ENCODE measurements around the gene BRCA2.
"Not testable (repeated sequence)": the region's sequence is repeated elsewhere in the genome, so short reads cannot be mapped to it uniquely, and the experiment has no call there.

BRCA2 gene

DNA sequence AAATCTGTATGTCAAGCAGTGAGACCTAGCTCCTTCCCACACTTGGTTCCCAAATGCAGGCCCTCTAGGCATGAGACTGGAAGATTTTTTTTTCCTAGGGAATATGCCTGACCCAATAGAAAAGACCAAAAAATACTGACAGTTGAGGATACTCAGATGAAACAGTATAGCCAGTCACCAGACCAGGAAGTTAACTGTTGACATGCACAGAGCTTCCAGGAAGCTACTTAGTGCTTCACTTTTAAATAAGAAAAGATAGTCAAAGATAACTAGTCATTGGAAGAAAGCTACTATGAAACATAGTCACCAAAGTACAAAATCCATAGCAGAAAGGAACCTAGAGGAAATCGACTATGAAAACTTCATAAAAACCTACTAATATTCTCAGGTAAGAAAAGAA is 32.3 kb downstream of the BRCA2 start:
- no peak for DNase-seq (ENCODE audit: low read depth)
- TF ChIP-seq, protein P1, sequence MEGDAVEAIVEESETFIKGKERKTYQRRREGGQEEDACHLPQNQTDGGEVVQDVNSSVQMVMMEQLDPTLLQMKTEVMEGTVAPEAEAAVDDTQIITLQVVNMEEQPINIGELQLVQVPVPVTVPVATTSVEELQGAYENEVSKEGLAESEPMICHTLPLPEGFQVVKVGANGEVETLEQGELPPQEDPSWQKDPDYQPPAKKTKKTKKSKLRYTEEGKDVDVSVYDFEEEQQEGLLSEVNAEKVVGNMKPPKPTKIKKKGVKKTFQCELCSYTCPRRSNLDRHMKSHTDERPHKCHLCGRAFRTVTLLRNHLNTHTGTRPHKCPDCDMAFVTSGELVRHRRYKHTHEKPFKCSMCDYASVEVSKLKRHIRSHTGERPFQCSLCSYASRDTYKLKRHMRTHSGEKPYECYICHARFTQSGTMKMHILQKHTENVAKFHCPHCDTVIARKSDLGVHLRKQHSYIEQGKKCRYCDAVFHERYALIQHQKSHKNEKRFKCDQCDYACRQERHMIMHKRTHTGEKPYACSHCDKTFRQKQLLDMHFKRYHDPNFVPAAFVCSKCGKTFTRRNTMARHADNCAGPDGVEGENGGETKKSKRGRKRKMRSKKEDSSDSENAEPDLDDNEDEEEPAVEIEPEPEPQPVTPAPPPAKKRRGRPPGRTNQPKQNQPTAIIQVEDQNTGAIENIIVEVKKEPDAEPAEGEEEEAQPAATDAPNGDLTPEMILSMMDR (IDR thresholded peaks at IDR 0.05; ENCODE audit: control insufficient read depth, insufficient read depth, low read depth, low read length, missing control alignments), result no peak
- H3K4me3 ChIP-seq (ENCODE audit: control insufficient read depth, low read depth, low read length), result no peak overlapping the region

DNA sequence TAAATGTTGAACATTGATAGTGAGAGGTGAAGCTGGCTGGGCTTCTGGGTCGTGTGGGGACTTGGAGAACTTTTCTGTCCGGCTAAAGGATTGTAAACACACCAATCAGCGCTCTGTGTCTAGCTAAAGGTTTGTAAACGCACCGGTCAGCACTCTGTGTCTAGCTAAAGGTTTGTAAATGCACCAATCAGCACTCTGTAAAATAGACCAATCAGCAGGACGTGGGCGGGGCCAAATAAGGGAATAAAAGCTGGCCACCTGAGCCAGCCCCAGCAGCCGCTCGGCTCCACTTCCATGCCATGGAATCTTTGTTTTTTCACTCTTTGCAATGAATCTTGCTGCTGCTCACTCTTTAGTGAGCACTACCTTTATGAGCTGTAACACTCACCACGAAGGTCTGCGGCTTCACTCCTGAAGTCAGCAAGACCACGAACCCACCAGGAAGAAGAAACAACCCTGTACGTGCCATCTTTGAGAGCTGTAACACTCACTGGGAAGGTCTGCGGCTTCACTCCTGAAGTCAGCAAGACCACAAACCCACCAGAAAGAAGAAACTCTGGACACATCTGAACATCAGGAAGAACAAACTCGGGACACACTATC is 35.6 kb downstream of the BRCA2 start:
- DNase-seq (ENCODE audit: low read depth); H3K4me3 ChIP-seq (ENCODE audit: control insufficient read depth, low read depth, low read length): not testable (repeated sequence)

DNA sequence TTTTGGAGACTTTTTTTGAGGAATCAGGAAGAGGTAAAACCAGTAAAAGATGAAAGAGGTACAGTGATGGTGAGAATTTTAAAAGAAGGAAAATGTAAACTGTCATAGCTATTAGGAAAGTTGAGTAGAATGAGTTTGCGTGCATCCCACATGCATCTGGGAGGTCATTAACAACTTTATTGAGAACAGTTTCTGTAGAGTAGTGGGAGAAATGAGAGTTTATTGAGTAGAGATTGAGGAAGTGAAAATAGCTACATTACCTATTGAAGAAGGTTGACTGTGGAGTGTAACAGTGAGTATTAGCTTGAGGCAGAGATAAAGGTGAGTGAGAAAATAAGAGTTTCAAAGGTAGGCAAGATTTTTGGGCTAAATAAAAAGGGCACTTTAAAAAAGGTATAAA is 38.7 kb downstream of the BRCA2 start:
- no peak for DNase-seq (ENCODE audit: low read depth)
- TF ChIP-seq, protein P1 (IDR thresholded peaks at IDR 0.05; ENCODE audit: control insufficient read depth, insufficient read depth, low read depth, low read length, missing control alignments), result no peak
- no peak overlapping the region for H3K4me3 ChIP-seq (ENCODE audit: control insufficient read depth, low read depth, low read length)

DNA sequence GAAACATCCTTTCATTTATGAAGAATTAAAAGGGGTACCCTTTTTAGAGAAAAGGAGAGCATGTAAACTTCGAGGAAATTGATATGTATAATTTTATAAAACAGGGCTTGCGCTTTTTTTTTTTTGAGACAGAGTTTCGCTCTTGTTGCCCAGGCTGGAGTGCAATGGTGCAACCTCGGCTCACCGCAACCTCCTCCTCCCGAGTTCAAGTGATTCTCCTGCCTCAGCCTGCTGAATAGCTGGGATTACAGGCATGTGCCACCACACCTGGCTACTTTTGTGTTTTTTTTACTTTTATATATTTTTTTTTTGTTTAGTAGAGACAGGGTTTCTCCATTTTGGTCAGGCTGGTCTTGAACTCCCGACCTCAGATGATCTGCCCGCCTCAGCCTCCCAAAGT is 40.6 kb downstream of the BRCA2 start:
- H3K4me3 ChIP-seq (ENCODE audit: control insufficient read depth, low read depth, low read length); DNase-seq (ENCODE audit: low read depth): not testable (repeated sequence)

DNA sequence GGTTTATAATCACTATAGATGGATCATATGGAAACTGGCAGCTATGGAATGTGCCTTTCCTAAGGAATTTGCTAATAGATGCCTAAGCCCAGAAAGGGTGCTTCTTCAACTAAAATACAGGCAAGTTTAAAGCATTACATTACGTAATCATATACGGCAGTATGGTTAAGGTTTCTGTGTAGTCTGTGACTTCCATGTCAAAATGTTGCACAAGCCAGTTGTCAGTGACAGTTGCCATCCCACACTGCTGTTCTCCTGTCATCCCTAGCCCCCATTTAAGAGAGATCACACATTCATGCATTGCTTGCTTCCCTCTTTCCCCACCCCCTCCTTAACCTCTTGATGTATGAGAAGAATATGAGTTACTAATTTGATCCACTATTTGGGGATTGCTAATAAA is 47.3 kb downstream of the BRCA2 start:
- TF ChIP-seq, protein P1 (IDR thresholded peaks at IDR 0.05; ENCODE audit: control insufficient read depth, insufficient read depth, low read depth, low read length, missing control alignments), result no peak
- H3K4me3 ChIP-seq (ENCODE audit: control insufficient read depth, low read depth, low read length), result no peak overlapping the region
- DNase-seq (ENCODE audit: low read depth), result no peak

DNA sequence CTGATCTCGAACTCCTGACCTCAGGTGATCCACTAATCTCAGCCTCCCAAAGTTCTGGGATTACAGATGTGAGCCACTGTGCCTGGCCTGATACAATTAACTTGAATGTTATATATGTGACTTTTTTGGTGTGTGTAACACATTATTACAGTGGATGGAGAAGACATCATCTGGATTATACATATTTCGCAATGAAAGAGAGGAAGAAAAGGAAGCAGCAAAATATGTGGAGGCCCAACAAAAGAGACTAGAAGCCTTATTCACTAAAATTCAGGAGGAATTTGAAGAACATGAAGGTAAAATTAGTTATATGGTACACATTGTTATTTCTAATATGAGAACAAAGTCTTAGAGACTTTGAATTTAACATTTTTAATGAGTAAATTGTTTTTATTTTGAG is 55.5 kb downstream of the BRCA2 start:
- no peak for DNase-seq (ENCODE audit: low read depth)
- TF ChIP-seq, protein P1 (IDR thresholded peaks at IDR 0.05; ENCODE audit: control insufficient read depth, insufficient read depth, low read depth, low read length, missing control alignments), result no peak
- H3K4me3 ChIP-seq (ENCODE audit: control insufficient read depth, low read depth, low read length), result no peak overlapping the region

DNA sequence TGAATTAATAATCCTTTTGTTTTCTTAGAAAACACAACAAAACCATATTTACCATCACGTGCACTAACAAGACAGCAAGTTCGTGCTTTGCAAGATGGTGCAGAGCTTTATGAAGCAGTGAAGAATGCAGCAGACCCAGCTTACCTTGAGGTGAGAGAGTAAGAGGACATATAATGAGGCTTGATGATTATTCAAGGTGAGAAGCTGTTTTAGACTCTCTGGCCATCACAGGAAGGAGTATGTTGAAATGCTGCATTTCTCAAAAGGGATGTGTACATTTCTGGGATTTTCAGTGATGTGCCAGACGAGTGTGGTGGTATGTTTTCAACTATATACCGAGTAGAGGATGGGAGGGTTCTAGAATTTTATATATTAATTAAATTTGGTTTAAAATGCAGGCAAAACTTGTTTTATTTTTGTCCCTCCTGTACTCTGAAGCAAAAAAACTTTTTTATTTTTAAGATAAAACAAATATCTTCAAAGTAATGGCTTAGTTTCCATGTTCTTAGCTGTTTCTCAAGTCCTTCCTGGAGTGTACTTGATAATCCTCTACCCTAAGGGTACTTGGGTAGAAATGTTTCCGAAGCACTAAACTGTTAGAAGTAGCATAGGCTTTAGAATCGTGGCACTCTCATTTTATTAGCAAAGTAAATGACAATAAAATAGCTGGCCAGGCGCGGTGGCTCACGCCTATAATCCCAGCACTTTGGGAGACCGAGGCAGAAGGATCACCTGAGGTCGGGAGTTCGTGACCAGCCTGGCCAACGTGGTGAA is 61.5 kb downstream of the BRCA2 start:
- DNase-seq (ENCODE audit: low read depth), result no peak
- H3K4me3 ChIP-seq (ENCODE audit: control insufficient read depth, low read depth, low read length), result no peak overlapping the region
- TF ChIP-seq, protein P1 (IDR thresholded peaks at IDR 0.05; ENCODE audit: control insufficient read depth, insufficient read depth, low read depth, low read length, missing control alignments), result no peak
